Left ventricle myocardium inferior (tissue), 1 donor: Measurements from ENCODE around the gene TIGIT. TPM values are rescaled to one million over a fixed set of nuclear protein-coding genes. Genes with fewer than 3 reads are reported as not detected.

Source experiments
- DNase-seq: peaks from one replicate; pipeline ENCODE4 v3.0.0-alpha.2; 2020
- H3K27ac ChIP-seq: fragments of 200-600 bp; replicated peaks from 2 replicates; pipeline ENCODE4 v1.8.0; 2021
- H3K27me3 ChIP-seq: fragments of 200-600 bp; 2 replicates; pipeline ENCODE4 v1.8.0; 2021; ENCODE audit warnings: low read depth
- H3K36me3 ChIP-seq: fragments of 200-600 bp; 2 replicates; pipeline ENCODE4 v1.8.0; 2021
- H3K4me1 ChIP-seq: fragments of 200-600 bp; 2 replicates; pipeline ENCODE4 v1.8.0; 2021
- H3K4me3 ChIP-seq: fragments of 200-600 bp; 2 replicates; pipeline ENCODE4 v1.8.0; 2021; ENCODE audit warnings: mild to moderate bottlenecking, moderate library complexity
- H3K9me3 ChIP-seq: fragments of 200-600 bp; replicated peaks from 2 replicates; pipeline ENCODE4 v1.8.0; 2021
- CTCF ChIP-seq: fragments of 200-600 bp; IDR thresholded peaks from 2 replicates; pipeline ENCODE4 v1.8.0; 2021; ENCODE audit warnings: antibody characterized with exemption, mild to moderate bottlenecking, borderline replicate concordance
- intact Hi-C: fragments of 100-400 bp; cut with micrococcal nuclease; formaldehyde crosslinking; loops from one replicate; pipeline ENCODE4 v1.11.0; 2022
- total RNA-seq: library from RNA; stranded (reverse); fragmentation: NEBNext Ultra II Directional; extraction: Animal tissue kit (Norgen Biotek cat#: 25700); gene quantifications from one replicate; pipeline ENCODE4 v1.2.1, GENCODE V29; 2021
- donor health status: DM: no; HTN: yes; CAD: no; lungs with severe emphysema.

Gene TIGIT
- total RNA-seq, 1 donor from 2014 or later = not detected

- intact Hi-C loops = no loop called here
- no peak for TF ChIP-seq CTCF
- Histone ChIP-seq H3K36me3 (peaks cover 35% of the 10 kb centered on the region), H3K27me3 (no peaks in the 10 kb centered on the region), H3K27ac (no peak overlapping the region), H3K4me1 (peaks cover 14% of the 10 kb centered on the region), H3K4me3 (no peak overlapping the region), H3K9me3 (no peaks in the 10 kb centered on the region)
- DNase-seq = no peak
Observed at GRCh38 chr3:114336857-114337256, 43.0 kb downstream of the TIGIT start.

- DNase-seq = no peak
- peaks cover 14% of the 10 kb centered on the region for H3K4me1 ChIP-seq
- H3K9me3 ChIP-seq = no peaks in the 10 kb centered on the region
- no peak for TF ChIP-seq CTCF
- H3K36me3 ChIP-seq = peaks cover 30% of the 10 kb centered on the region
- H3K27ac ChIP-seq = peak overlapping the region; percentile 17
- no peak overlapping the region for H3K4me3 ChIP-seq
- H3K27me3 ChIP-seq = no peaks in the 10 kb centered on the region
- intact Hi-C loops = no loop called here
Observed at GRCh38 chr3:114338651-114339357, 45.0 kb downstream of the TIGIT start.

- peaks cover 5% of the 10 kb centered on the region for H3K4me1 ChIP-seq
- DNase-seq = no peak
- H3K36me3 ChIP-seq = peaks cover 37% of the 10 kb centered on the region
- TF ChIP-seq CTCF = no peak
- H3K4me3 ChIP-seq = no peak overlapping the region
- H3K9me3 ChIP-seq = no peaks in the 10 kb centered on the region
- no peak overlapping the region for H3K27ac ChIP-seq
- H3K27me3 ChIP-seq = no peaks in the 10 kb centered on the region
- intact Hi-C loops = no loop called here
Observed at GRCh38 chr3:114344492-114344891, 50.7 kb downstream of the TIGIT start.

- no peak for TF ChIP-seq CTCF
- Histone ChIP-seq H3K27me3 (no peaks in the 10 kb centered on the region), H3K27ac (no peak overlapping the region), H3K36me3 (peaks cover 46% of the 10 kb centered on the region), H3K9me3 (no peaks in the 10 kb centered on the region), H3K4me3 (no peak overlapping the region), H3K4me1 (peaks cover 9% of the 10 kb centered on the region)
- intact Hi-C loops = no loop called here
- DNase-seq = no peak
Observed at GRCh38 chr3:114350271-114350670, 56.4 kb downstream of the TIGIT start.

- Histone ChIP-seq H3K9me3 (no peaks in the 10 kb centered on the region), H3K27ac (no peak overlapping the region), H3K27me3 (no peaks in the 10 kb centered on the region), H3K36me3 (peaks cover 46% of the 10 kb centered on the region), H3K4me1 (peaks cover 13% of the 10 kb centered on the region), H3K4me3 (no peak overlapping the region)
- TF ChIP-seq CTCF = no peak
- intact Hi-C loops = no loop called here
- DNase-seq = no peak
Observed at GRCh38 chr3:114350690-114351089, 56.9 kb downstream of the TIGIT start.
